ELR (cell line): ENCODE measurements around the gene MBLAC2.
A peak's percentile ranks its signal among the peaks of the same experiment; 100 is the strongest.

Experiments used
- DNase-seq: peaks from one replicate; pipeline ENCODE4 v3.0.0-alpha.2; 2015; ENCODE audit warnings: low read depth

Gene MBLAC2

GRCh38 chr5:90474235-90475107, at the start of gene MBLAC2, which contains the start of gene POLR3G:
TSS of gene MBLAC2 (minus strand) at chr5:90474771. CDS start at chr5:90474292, 479 bp downstream.
TSS of gene POLR3G (plus strand) at chr5:90474864. CDS start at chr5:90485568, 10,704 bp downstream.
- peak; percentile 93 for DNase-seq

DNA sequence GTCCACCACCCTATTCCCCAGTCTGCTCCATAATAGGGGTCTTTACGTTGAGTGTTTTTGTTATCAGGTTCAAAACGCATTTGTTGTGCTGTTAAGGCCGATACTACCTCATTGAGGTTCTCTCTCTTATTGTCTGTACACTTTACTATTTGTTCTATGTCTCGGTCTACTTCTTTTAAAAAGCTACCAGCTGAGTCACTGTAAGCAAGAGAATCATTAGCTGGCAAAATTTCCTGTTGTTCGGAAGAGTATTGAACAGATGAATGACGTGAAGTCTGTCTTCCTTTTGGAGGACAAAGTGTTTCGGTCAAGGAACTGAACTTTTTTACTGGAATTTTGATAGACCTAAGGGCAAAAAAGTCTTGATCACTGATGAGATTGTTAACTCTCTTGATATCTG, 44.5 kb upstream of the MBLAC2 start:
- DNase-seq = no peak

DNA sequence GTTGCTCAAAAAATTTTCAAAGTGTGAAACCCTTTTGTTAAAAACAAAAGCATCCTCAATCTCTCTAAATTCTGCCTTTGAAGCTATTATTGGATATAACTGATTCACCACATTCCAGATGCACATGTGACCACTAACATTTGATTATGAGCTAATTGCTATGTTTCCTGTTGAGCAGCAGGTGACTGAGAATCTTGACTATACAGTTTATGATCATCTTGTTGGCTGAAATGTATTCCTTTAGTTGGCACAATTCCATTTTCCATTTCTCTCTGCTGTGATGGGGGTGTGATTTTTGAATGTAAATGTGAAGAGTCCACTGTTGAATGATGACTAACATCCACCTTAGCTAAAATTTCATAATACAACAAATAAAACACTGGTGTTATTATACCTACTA, 44.1 kb upstream of the MBLAC2 start:
- DNase-seq = peak; percentile 68

GRCh38 chr5:90514520-90514919, 39.9 kb upstream of the MBLAC2 start:
- DNase-seq = no peak

DNA sequence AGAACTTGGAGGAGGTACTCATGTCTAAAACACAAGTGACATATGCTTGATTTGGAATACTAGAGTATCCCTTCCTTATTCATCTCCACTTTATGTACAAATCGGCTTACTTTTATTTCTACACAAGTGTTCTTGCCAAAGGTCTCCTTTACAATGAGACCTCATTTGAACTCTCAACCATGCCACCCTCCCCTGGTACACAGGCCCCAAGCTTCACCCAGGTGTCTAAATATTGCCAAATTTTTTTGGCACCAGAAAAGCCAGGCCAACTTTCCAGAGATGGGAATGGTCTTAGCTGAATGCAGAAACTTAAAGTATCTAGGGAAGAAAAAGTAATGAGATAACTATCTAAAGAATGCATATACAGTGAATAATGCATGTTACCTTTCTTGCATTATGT, 35.9 kb upstream of the MBLAC2 start:
- no peak for DNase-seq

DNA sequence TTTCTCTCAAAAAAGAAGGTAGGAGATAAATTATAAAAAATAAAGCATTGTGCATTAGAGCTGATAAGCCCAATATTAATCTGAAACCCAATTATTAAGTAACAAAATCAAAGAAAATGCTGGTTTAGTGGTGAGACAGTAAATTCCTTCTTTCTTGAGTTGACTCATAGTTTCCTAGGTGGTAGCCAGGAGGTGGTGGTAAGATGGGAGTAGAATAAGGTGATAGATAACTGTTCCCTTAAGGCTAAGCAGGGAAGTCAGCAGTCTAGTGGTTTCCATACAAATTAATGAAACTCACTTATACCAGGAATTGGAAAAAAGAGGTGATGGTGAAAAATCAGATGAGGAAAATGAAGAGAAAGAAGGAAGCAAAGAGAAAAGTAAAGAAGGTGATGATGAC, 31.6 kb upstream of the MBLAC2 start:
- DNase-seq = no peak

DNA sequence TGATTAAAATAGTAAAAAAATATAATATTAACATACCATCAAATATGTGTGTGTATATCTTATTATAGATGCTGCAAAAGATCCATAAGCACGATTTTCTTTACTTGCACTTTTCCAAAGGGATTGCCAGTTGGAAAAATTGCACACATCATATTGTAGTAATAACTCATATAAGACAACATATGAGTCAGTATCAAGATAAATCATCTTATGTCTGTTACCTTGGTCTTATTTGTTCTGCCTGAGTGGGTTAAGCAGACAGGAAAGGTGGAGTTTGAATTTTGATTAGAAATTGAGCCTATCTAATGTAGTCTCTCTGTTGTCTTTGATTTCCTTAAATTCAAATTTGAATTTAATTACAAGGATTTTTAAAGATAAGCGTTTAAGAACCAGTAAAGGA, 30.2 kb upstream of the MBLAC2 start:
- peak; percentile 10 for DNase-seq

GRCh38 chr5:90503596-90503995, 29.0 kb upstream of the MBLAC2 start:
- DNase-seq = peak; percentile 59

GRCh38 chr5:90495146-90495545, 20.6 kb upstream of the MBLAC2 start:
- no peak for DNase-seq

DNA sequence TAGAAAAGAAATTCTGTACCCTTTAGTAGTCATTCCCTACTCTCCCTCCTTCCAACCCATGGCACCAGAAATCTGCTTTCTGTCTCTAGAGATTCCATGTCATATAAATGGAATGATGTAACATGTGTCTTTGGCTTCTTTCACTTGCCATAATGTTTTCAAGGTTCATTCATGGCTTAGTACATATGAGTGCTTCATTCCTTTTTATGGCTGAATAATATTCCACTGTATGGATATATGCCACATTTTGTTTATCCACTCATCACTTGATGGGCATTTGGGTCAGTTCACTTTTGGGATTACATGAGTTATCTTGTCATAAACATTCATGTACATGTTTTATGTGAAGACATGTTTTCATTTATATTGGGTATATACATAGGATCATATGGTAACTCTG, 19.5 kb upstream of the MBLAC2 start:
- no peak for DNase-seq

DNA sequence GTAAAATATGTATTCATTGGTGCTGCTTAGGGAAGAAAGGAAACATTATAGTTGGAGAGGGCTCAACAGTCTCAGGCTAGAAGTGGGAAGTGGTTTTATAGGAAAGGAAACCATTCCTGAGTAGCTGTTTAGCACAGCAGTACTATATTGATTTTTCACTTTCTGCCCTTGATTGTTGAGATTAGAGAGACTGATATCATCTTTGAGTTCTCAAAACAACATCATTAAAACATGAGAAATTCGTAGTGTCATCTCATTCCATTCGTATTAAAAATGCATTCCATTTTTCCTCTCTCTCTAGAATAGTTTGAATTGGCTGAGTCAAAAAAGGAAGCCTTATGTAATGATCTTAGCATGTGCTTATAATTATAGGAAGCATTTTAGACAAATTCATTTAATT, 14.2 kb upstream of the MBLAC2 start:
- peak; percentile 76 for DNase-seq

DNA sequence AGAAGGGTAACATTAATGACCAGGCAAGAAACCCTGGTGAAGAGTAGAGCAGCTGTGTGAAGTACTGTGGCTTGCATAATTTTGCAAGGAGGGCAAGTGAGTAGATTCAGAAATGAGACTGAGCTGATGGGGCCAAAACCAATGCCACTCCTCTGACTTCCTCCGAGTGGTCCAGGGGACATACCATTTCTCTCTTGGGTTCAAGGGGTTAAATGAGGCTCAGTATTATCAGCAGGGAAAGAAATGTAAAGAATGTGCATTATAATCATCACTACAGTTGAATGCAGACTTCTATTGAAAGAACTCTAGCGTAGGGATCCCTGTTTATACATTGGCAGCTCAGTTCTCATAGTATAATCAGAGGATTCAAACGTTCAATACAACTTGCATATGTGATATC, 10.0 kb upstream of the MBLAC2 start:
- DNase-seq = no peak

DNA sequence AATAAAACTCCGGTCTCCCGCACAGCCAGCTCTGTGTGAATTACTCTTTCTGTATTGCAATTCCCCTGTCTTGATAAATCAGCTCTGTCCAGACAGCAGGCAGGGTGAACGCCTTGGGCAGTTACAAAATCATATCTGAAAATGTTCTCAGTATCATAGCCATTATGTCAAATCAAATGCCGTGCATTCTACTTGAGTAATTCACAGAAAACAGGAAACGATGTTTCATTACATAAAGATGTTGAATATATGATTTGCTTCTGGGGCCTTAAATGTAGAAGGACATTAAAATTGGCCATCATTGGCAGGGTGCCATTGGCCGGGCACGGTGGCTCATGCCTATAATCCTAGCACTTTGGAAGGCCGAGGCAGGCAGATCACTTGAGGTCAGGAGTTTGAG, 8.6 kb upstream of the MBLAC2 start:
- DNase-seq = peak; percentile 71

DNA sequence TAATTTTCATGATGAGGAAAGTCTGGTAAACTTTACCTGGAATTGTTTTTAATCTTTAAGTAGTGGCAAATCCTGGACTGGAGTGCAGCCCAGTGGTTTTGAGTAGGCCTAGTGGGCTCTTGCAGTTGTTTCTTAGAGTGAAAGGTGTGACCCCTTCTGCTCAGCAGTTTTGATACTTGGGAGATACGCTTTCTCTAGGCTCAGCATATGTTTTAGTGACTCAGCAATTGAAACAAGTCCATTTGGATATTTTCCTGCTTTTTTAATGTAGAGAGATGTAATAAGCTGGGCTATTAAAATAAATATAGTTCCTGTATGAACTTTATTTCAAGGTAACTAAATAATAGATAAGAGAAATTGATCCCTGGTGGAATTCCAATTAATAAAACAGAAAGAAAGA, 6.1 kb upstream of the MBLAC2 start:
- no peak for DNase-seq

DNA sequence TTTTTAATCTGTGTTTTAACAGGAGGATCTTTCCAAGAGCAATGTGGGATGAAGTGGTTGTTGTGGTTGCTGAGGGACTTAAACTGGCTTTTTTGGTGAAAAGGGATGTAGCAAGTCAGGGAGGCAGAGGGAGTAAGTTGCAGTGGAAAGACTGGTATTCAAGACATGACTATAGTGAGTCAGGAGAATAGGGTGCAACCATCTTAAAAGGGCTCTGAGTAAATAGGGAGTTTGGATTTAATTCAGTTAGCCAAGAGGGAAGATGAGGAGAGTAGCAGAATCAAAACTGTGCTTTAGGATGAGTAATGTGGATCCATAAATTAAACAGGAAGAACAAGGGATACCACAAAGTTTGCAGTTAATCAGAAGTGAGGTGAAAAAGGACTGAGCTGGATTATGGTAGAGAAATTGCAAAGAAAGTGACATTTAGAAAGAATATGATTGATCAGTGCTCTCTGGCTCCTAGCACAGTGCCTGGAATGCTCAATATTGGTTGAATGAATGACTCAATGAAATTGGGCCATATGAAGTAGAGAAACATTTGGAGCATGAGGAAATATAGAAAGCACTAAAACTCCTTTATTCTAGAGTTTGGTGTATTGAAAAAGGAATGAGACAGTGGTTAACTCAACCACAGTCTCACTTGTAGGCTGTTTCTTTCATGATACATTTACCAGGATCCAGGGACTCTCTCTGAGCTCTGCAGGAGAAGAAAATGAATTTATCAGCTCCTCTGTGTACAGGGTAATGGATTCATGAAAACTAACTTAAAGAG, 5.2 kb upstream of the MBLAC2 start:
- DNase-seq = peak; percentile 67

- DNase-seq = no peak
Observed at GRCh38 chr5:90477621-90478215, 3.1 kb upstream of the MBLAC2 start.

- no peak for DNase-seq
Observed at GRCh38 chr5:90477073-90477472, 2.5 kb upstream of the MBLAC2 start.

DNA sequence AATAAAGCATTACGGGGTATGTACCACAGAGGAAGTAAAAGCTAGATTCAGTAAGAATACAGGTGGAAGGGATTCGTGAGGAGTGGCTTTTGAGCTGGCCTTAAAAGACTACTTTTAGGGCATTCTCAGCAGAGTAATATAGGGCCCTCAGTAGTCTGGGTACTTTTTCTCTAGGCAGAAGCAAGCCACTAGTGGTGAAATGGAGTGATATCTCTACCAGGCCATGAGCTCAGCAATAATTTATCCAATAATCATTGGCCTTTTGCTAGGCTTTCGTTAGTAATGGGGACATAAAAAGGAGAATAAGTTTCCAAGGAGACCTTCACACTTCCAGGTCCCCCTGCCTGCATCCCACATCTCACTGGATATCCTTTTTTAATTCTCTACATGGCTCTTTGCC, 1.8 kb upstream of the MBLAC2 start:
- no peak for DNase-seq

DNA sequence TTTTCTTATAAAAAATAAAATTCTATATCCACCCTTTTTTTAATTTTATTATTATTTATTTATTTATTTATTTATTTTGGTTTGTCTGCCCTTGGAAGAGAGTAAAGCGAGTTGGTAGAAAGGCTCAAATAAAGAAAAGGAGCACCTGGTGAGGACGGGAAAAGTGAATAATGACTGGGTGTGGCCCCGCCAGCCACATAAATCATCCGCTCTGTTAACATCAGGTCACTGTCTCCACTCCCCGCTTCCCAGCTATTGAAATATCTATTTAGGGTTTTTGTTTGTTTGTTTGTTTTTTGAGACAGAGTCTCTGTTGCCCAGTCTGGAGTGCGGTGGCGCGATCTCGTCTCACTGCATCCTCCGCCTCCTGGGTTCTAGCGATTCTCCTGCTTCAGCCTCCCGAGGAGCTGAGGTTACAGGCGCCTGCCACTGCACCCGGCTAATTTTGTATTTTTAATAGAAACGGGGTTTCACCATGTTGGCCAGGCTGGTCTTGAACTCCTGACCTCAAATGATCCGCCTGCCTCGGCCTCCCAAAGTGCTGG, 937 bp upstream of the MBLAC2 start:
- no peak for DNase-seq

GRCh38 chr5:90473396-90474234, 956 bp downstream of the MBLAC2 start:
- DNase-seq = peak; percentile 47

- no peak for DNase-seq
Observed at GRCh38 chr5:90472783-90473395, 1.7 kb downstream of the MBLAC2 start.
